Activated CD8-positive, alpha-beta memory T cell treated with anti-CD3 and anti-CD28 coated beads, Interleukin-2, amount 10 ng/mL, durations not matched to agents 7 days and 5 days (primary cell): ENCODE results near the gene ABCA2. TPM values are rescaled to one million over a fixed set of nuclear protein-coding genes. Genes with fewer than 3 reads are reported as not detected.

Experiments used
- ATAC-seq: fragments of 150-1000 bp; cut with Tn5 transposase; one replicate; pipeline ENCODE4 v1.10.0; 2021; ENCODE audit warnings: moderate library complexity
- CTCF ChIA-PET: fragments of 350-600 bp; sonication (Branson Sonifier 250); formaldehyde crosslinking; loops from one replicate; lab custom pipeline; 2021; ENCODE audit warnings: antibody characterized with exemption; lab: Charles Lee
- DNase-seq: peaks from one replicate; pipeline ENCODE4 v3.0.0-alpha.2; 2020
- H3K27ac Mint-ChIP-seq: one replicate; pipeline ENCODE4 v1.8.0; 2021; ENCODE audit warnings: mild to moderate bottlenecking, mixed read lengths
- H3K27me3 Mint-ChIP-seq: one replicate; pipeline ENCODE4 v1.8.0; 2021; ENCODE audit warnings: mixed read lengths
- H3K36me3 Mint-ChIP-seq: one replicate; pipeline ENCODE4 v1.8.0; 2021; ENCODE audit warnings: mild to moderate bottlenecking, mixed read lengths
- H3K4me1 Mint-ChIP-seq: one replicate; pipeline ENCODE4 v1.8.0; 2021; ENCODE audit warnings: mixed read lengths
- H3K4me3 Mint-ChIP-seq: one replicate; pipeline ENCODE4 v1.8.0; 2021; ENCODE audit warnings: mild to moderate bottlenecking, moderate library complexity, mixed read lengths
- H3K9me3 Mint-ChIP-seq: one replicate; pipeline ENCODE4 v1.8.0; 2022; ENCODE audit warnings: low read depth, mixed read lengths
- total RNA-seq, 2 experiments: library from RNA; stranded (reverse); gene quantifications; one replicate each; pipeline ENCODE4 v1.2.3, GENCODE V29; 2021

The ABCA2 gene
- total RNA-seq, 2 experiments from 2014 or later, result 30.0 to 73.6 TPM

DNA sequence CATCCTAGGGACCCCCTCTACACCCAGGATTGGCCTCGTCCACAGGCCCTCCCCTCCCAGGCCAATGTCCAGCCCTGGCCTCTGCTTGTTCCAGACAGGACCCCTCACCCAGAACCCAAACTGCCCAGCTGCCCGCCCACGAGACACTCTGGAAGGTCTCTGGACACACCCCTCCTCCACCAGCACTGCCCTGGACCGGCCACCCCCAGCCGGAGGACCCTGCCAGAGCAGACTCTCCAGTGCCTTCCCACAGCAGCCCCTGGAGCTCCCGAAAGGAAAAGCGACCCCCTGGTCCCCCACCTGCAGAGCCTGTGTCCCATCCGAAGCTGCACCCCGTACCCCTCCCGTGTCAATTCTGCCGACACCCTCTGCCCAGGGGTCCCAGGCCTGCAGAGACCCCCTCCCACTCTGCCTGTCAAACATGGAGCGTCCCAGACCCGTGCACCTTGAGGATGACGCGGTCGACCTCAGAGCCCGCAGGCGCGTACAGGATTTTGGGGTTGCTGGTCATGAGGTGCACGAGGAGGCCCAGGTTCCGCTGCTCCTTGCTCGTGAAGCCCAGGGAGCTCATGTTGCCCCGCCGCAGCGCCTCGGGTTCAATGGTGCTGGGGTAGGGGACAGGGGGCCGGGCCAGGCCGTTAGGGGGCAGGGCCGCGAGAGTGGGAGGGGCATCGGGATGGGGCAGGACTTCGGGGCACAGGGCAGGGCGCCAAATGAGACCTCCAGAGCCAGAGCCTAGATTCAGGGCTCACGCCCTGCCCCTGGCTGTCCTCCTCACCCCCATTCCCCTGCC lies 8.0 kb downstream of the ABCA2 start:
- Mint-ChIP-seq H3K27ac (no peak overlapping the region), H3K4me3 (no peak overlapping the region)
- CTCF ChIA-PET, result interaction anchor here (1.0 to 9.7 kb wide), 5 partner anchors 9 to 72 kb away, joined by 3 to 79 read pairs (median 7); partner anchors contain the start of genes ABCA2 and FUT7

DNA sequence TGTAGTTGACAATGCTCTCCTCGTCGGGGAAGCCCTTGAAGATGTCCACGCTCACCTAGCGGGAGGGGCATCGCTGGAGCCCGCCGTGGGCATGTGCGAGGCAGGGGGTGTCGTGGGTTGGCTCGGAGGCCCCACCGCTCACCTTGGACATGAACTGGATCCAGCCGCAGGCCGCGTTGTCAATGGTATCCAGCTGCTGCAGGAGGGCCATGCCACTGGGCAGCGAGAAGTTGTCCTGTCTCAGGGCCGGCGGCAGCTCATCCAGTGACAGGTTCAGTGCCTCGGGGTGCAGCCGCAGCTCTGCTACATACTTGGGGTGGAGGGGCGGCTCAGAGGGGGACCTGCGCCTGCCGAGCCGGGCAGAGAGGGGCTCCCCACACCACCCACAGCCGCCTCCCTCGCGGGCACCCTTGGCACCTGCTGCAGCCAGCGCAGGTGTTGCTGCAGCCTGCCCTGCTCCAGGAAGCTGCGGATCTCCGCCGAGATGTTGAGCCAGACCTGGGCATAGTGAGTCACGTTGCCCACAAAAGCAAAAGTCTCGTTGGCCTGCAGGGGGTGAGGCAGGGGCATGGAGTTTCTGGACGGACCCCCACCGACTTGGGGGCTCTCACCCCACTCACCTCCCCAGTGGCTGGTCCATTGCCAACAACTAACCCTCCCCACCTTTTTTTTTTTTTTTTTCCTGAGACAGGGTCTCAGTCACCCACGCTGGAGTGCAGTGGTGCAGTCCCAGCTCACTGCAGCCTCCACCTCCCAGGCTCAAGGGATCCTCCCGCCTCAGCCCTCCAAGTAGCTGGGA lies 9.1 kb downstream of the ABCA2 start:
- CTCF ChIA-PET, result interaction anchor here (1.0 to 4.4 kb wide), 2 partner anchors 10 to 11 kb away, joined by 3 to 19 read pairs; partner anchors contain the start of gene ABCA2
- ATAC-seq (no peak), DNase-seq (no peak)
- Mint-ChIP-seq H3K9me3 (no peaks in the 10 kb centered on the region), H3K27ac (no peak overlapping the region), H3K27me3 (no peaks in the 10 kb centered on the region), H3K4me3 (no peak overlapping the region), H3K4me1 (peaks cover 7% of the 10 kb centered on the region), H3K36me3 (peaks cover 1% of the 10 kb centered on the region)

More for the DNA sequence above, 8.0 kb downstream of the ABCA2 start:
- ATAC-seq, result no peak
- DNase-seq, result no peak
- H3K36me3 Mint-ChIP-seq, result peaks cover 1% of the 10 kb centered on the region
- H3K27me3 Mint-ChIP-seq, result no peaks in the 10 kb centered on the region
- H3K9me3 Mint-ChIP-seq, result no peaks in the 10 kb centered on the region
- peaks cover 14% of the 10 kb centered on the region for H3K4me1 Mint-ChIP-seq

DNA sequence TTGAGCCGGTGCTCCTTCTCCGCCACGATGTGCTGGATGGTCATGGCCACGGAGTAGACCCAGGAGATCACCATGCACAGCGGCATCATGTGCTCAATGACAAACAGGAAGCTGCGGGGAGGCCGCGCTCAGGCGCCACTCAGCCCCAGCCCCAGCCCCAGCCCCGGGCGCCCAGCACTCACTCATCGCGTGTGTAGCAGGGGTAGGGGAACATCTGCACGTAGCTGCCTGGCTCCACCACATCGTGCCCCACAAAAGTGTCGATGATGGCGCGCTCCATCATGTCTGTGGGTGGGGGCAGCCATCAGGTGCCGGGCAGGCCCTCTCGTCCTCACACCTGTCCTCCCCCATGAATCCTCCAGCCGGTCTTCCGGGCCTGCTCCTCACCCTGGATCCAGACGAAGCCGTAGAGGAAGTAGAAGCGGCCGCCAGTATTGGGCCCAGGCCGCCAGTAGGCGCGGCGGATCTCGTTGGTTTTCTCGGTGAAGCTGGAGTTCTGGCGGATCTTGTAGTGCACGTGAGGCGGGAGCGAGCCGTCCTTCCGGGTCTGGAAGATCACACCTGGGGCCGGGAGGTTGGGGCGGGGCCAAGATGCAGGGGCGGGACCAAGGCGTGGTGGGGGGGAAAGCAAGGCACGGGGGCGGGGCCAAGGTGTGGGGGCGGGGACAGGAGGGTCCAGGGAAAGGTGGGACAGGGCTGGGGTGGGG lies 10.1 kb downstream of the ABCA2 start:
- peaks cover 4% of the 10 kb centered on the region for H3K4me1 Mint-ChIP-seq
- CTCF ChIA-PET, result interaction anchor here (4.4 kb wide), 1 partner anchor 11 kb away, joined by 19 read pairs; the partner anchor contains the start of gene ABCA2
- H3K9me3 Mint-ChIP-seq, result no peaks in the 10 kb centered on the region
- H3K4me3 Mint-ChIP-seq, result no peak overlapping the region
- no peaks in the 10 kb centered on the region for H3K27me3 Mint-ChIP-seq
- no peak for ATAC-seq
- no peak overlapping the region for H3K27ac Mint-ChIP-seq
- no peak for DNase-seq
- peaks cover 1% of the 10 kb centered on the region for H3K36me3 Mint-ChIP-seq

DNA sequence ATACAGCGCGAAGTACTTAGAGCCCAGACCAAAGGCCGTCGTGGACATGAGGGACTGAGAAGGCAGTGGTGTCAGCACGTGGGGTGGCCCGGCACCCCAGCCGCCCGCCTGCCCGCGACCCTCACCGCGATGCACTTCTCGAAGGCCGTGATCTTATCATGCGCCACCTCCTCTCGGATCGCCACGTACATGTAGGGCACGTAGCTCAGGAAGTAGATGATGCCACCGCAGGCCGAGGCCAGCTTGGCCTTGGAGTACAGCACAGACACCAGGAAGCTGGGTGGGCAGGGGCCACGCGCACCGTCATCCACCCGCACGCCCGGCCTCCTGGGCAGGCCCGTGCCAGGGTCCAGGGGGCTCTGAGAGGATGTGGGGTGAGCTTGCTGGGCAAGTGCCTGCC lies 11.0 kb downstream of the ABCA2 start:
- H3K27me3 Mint-ChIP-seq, result no peaks in the 10 kb centered on the region
- peaks cover 3% of the 10 kb centered on the region for H3K4me1 Mint-ChIP-seq
- peaks cover 1% of the 10 kb centered on the region for H3K36me3 Mint-ChIP-seq
- ATAC-seq (no peak), DNase-seq (no peak)
- no peaks in the 10 kb centered on the region for H3K9me3 Mint-ChIP-seq
- CTCF ChIA-PET, result interaction anchor here (4.4 kb wide), 1 partner anchor 12 kb away, joined by 19 read pairs; the partner anchor contains the start of gene ABCA2
- H3K4me3 Mint-ChIP-seq, result no peak overlapping the region
- no peak overlapping the region for H3K27ac Mint-ChIP-seq

DNA sequence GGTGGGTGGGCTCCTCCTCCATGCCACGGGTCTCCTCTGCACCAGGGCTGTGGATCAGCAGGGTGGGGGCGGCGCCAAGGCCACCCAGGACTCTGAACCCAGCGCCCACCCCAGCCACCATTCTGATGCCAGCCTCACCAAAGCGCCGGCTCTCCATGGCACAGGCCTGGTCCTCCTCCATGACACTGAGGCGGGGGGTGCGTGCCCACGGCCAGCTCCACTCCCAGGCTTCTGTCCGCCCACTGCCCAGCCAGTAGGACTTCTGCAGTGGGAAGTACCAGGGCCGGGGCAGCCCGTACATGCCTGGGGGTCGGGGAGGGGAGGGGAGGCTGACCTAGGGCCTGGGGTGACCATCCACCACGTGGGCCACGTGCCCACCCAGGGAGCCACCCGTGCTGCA lies 11.6 kb downstream of the ABCA2 start:
- H3K9me3 Mint-ChIP-seq, result no peaks in the 10 kb centered on the region
- peaks cover 2% of the 10 kb centered on the region for H3K4me1 Mint-ChIP-seq
- ATAC-seq, result no peak
- no peak for DNase-seq
- H3K27ac Mint-ChIP-seq, result no peak overlapping the region
- CTCF ChIA-PET, result interaction anchor here (2.6 kb wide), 1 partner anchor 12 kb away, joined by 8 read pairs; the partner anchor contains the start of gene ABCA2
- H3K4me3 Mint-ChIP-seq, result no peak overlapping the region
- no peaks in the 10 kb centered on the region for H3K27me3 Mint-ChIP-seq
- peaks cover 1% of the 10 kb centered on the region for H3K36me3 Mint-ChIP-seq

DNA sequence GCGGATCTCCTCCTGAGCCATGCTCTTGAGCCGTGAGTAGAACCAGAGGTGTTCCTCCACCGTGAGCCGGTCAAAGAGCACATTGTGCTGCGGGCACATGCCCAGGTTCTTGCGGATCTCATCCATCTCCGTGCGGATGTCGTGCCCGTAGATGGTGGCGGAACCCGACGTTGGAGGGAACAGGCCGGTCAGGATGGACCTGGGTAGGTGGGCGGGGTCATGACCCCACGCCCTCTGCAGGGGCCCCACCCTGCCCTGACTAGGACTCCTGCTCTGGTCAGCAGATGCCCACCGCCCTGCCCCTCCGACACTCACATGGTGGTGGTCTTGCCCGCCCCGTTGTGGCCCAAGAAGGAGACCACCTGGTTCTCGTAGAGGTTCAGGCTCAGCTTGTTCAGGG lies 12.1 kb downstream of the ABCA2 start:
- ATAC-seq (no peak), DNase-seq (no peak)
- Mint-ChIP-seq H3K36me3 (peaks cover 1% of the 10 kb centered on the region), H3K9me3 (no peaks in the 10 kb centered on the region), H3K27me3 (no peaks in the 10 kb centered on the region), H3K4me3 (no peak overlapping the region), H3K4me1 (peaks cover 2% of the 10 kb centered on the region), H3K27ac (no peak overlapping the region)
- CTCF ChIA-PET, result interaction anchor here (2.6 kb wide), 1 partner anchor 13 kb away, joined by 8 read pairs; the partner anchor contains the start of gene ABCA2

DNA sequence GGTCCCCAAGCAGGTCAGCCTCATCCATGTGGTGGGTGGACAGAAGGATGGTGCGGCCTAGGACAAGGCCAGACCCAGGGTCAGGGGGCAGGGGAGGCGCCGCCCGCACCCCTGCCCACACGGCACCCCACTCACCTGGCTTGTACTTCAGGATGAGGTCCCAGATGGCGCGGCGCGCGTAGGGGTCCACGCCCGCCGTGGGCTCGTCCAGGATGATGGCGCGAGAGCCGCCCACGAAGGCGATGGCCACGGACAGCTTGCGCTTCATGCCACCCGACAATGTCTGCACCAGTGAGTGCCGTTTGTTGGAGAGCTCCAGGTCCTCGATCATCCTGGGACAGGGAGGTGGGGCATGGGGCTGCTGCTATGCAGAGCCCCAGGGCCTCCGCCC lies 12.5 kb downstream of the ABCA2 start:
- Mint-ChIP-seq H3K4me3 (no peak overlapping the region), H3K36me3 (peaks cover 1% of the 10 kb centered on the region), H3K4me1 (peaks cover 2% of the 10 kb centered on the region), H3K27ac (no peak overlapping the region), H3K27me3 (no peaks in the 10 kb centered on the region), H3K9me3 (no peaks in the 10 kb centered on the region)
- ATAC-seq (no peak), DNase-seq (no peak)
- CTCF ChIA-PET, result interaction anchor here (2.6 kb wide), 1 partner anchor 13 kb away, joined by 8 read pairs; the partner anchor contains the start of gene ABCA2

DNA sequence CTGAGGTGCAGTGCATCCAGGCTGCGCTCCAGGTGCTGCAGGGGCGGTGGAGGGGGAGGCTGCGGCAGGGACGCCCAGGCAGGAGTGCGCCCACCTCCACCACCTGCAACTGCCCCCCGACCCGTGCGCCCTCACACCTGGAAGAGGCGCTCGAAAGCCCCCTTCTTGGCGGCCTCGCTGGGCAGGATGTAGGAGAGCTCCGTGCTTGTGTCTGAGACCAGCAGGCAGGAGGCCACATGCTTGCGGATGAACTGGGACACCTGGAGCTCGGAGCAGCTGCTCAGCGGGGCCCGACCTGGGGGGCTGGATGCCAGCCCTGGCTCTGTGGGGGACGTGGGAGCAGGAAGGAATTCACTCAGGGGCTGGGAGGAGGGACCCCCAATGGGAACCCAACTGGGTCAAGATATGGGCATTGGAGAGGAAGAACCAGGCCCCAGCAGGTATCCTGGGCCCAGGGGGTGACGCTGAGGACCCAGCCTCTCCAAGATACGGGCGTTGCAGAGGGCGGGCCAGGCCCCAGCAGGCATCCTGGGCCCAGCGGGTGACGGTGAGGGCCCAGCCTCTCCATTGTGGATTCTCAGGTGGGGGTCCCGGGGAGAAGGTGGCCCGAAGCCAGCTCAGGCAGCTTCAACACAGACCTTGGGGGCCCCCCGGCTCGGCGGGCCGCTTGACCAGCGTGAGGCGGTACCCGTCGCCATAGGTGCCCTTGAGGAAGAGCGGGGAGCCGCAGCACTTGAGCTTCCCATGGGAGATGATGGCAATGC lies 13.1 kb downstream of the ABCA2 start:
- H3K27me3 Mint-ChIP-seq, result no peaks in the 10 kb centered on the region
- H3K36me3 Mint-ChIP-seq, result peaks cover 1% of the 10 kb centered on the region
- no peak for ATAC-seq
- peaks cover 3% of the 10 kb centered on the region for H3K4me1 Mint-ChIP-seq
- DNase-seq, result no peak
- CTCF ChIA-PET, result interaction anchor here (1.0 to 2.6 kb wide), 2 partner anchors 14 to 22 kb away, joined by 3 to 8 read pairs; partner anchors contain the start of gene ABCA2
- H3K27ac Mint-ChIP-seq, result no peak overlapping the region
- H3K4me3 Mint-ChIP-seq, result no peak overlapping the region
- no peaks in the 10 kb centered on the region for H3K9me3 Mint-ChIP-seq

DNA sequence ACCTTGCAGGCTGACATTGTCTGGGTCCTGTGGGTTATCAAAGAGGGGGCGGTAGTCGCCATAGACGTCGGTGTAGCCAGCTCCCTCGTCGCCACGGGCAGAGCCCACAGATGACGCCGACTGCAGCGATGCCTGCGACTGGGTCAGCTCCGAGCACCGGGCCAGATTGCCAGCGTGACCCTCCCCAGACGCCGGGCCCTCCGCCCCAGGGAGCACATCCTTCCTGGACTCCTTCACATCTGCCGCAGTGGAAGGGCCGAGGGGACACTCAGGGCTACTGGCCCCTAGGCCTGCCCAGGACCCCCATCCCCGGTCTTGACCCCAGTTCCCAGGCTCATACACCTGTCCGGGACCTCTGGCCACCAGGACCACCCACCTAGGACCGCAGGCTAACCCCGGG lies 13.9 kb downstream of the ABCA2 start:
- no peak overlapping the region for H3K27ac Mint-ChIP-seq
- no peak overlapping the region for H3K4me3 Mint-ChIP-seq
- DNase-seq (no peak), ATAC-seq (no peak)
- H3K9me3 Mint-ChIP-seq, result no peaks in the 10 kb centered on the region
- H3K27me3 Mint-ChIP-seq, result no peaks in the 10 kb centered on the region
- CTCF ChIA-PET, result interaction anchor here (0.7 to 2.6 kb wide), 3 partner anchors 14 to 32 kb away, joined by 3 to 8 read pairs (median 3); partner anchors contain the start of gene ABCA2
- H3K4me1 Mint-ChIP-seq, result peaks cover 3% of the 10 kb centered on the region
- peaks cover 1% of the 10 kb centered on the region for H3K36me3 Mint-ChIP-seq

DNA sequence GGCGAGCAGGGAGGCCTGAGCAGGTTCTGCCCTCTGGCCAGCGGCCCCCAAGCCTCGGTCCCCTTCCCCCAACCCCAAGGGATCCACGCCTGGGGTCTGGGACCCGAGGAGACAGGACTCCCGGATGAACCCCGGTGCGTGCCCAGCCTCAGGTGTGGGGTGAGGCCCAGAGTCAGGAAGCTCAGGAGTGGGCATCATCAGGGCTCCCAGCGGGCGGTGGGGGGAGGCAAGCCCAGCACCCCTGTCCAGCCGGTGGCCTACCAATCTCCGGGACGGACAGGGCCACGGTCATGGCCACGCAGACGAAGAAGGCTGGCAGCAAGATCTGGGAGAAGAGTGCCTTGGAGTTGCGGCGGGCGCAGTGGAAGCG lies 14.5 kb downstream of the ABCA2 start:
- no peak overlapping the region for H3K4me3 Mint-ChIP-seq
- CTCF ChIA-PET, result interaction anchor here (0.7 kb wide), 1 partner anchor 33 kb away, joined by 3 read pairs; no protein-coding TSS in a partner anchor
- no peak overlapping the region for H3K27ac Mint-ChIP-seq
- no peaks in the 10 kb centered on the region for H3K27me3 Mint-ChIP-seq
- peaks cover 2% of the 10 kb centered on the region for H3K4me1 Mint-ChIP-seq
- H3K36me3 Mint-ChIP-seq, result peaks cover 1% of the 10 kb centered on the region
- DNase-seq (no peak), ATAC-seq (no peak)
- no peaks in the 10 kb centered on the region for H3K9me3 Mint-ChIP-seq

DNA sequence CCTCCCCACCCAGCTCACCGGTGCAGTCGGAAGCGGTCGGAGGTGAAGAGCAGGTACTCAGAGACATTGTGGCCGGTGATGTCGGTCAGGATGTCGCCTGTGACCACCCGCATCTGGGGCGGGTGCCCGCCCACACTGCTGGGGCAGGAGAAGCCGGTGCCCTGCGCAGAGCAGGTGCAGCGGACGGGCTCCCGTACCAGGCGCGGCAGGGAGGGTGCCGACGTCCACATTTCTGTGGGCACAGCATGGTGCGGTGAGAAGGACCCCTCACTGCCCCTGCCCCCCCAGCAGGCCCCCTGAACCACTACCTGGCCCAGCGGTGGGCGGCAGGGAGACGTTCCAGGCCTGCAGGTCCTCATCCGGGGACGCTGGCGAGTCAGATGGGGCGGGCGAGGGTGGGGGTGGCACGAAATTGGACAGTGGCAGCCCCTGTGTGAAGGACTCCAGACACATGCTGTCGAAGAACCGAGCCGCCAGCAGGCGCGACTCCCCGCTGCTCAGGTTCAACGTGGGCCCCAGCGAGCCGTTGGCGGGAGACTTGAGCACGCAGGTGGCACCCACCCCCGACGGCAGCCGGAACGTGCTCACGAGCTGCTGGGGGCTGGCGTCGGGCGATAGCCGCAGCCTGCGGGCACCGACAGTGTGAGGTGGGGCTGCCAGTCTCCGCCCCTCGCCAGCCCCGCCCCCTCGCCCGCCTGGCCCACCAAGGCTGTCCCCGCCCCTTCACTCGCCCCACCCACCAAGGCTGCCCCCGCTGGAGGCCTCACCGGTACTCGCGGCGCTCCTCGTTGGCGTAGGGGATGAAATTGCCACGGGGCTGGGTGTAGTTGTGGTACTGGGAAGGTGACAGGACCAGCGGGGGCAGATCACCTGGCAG lies 15.1 kb downstream of the ABCA2 start:
- H3K36me3 Mint-ChIP-seq, result peaks cover 1% of the 10 kb centered on the region
- no peak for ATAC-seq

More for the DNA sequence above, 15.1 kb downstream of the ABCA2 start:
- Mint-ChIP-seq H3K4me3 (no peak overlapping the region), H3K27me3 (no peaks in the 10 kb centered on the region), H3K27ac (no peak overlapping the region), H3K4me1 (peaks cover 1% of the 10 kb centered on the region), H3K9me3 (no peaks in the 10 kb centered on the region)
- CTCF ChIA-PET, result no interaction called here
- no peak for DNase-seq
